Measurements from ENCODE around the gene CREB3.

DNA sequence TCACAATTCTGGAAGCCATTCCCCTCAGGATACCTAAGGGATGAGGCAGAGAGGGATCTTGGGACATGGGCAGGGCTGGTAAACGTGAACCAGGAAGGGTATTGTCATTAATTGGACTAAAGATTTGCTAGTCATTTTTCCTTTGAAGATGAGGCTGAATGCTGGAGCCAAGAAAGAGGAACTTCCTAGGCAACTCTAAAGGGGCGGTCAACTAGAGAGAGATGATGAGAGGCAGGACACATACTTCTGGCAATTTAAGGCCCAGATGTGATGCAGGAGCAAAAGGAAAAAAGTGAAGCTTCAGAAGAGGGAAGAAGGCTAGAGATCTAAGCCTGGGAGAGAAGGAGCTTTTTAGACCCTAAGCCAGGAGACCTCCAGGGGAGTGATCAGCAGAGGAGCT lies 11.0 kb downstream of the CREB3 start:
- TF ChIP-seq, protein P1, sequence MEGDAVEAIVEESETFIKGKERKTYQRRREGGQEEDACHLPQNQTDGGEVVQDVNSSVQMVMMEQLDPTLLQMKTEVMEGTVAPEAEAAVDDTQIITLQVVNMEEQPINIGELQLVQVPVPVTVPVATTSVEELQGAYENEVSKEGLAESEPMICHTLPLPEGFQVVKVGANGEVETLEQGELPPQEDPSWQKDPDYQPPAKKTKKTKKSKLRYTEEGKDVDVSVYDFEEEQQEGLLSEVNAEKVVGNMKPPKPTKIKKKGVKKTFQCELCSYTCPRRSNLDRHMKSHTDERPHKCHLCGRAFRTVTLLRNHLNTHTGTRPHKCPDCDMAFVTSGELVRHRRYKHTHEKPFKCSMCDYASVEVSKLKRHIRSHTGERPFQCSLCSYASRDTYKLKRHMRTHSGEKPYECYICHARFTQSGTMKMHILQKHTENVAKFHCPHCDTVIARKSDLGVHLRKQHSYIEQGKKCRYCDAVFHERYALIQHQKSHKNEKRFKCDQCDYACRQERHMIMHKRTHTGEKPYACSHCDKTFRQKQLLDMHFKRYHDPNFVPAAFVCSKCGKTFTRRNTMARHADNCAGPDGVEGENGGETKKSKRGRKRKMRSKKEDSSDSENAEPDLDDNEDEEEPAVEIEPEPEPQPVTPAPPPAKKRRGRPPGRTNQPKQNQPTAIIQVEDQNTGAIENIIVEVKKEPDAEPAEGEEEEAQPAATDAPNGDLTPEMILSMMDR (conservative IDR thresholded peaks at IDR 0.05; ENCODE audit: low read depth, low read length), result no peak
- TF ChIP-seq CEBPB (IDR thresholded peaks at IDR 0.05; ENCODE audit: low read depth, low read length), result no peak
- TF ChIP-seq MAFK (IDR thresholded peaks at IDR 0.05; ENCODE audit: low read depth, low read length), result no peak
- TF ChIP-seq RAD21 (IDR thresholded peaks at IDR 0.05; ENCODE audit: low read length), result no peak
- no peak for TF ChIP-seq POLR2A (IDR thresholded peaks at IDR 0.05; ENCODE audit: low read depth, low read length)
- no peak for TF ChIP-seq SMC3 (IDR thresholded peaks at IDR 0.05; ENCODE audit: low read depth, low read length)
- no peak for TF ChIP-seq RFX5 (IDR thresholded peaks at IDR 0.05; ENCODE audit: low read depth, low read length)

Measured in IMR-90 (cell line).